Medulla oblongata (tissue), 1 donor: ENCODE results near the gene IFT122.
A peak's percentile ranks its signal among the peaks of the same experiment; 100 is the strongest.
"Not testable (repeated sequence)": the region's sequence is repeated elsewhere in the genome, so short reads cannot be mapped to it uniquely, and the experiment has no call there.

Experiments
- DNase-seq: peaks from one replicate; pipeline ENCODE4 v3.0.0-alpha.2; 2015; ENCODE audit errors: extremely low spot score

Gene IFT122

DNA sequence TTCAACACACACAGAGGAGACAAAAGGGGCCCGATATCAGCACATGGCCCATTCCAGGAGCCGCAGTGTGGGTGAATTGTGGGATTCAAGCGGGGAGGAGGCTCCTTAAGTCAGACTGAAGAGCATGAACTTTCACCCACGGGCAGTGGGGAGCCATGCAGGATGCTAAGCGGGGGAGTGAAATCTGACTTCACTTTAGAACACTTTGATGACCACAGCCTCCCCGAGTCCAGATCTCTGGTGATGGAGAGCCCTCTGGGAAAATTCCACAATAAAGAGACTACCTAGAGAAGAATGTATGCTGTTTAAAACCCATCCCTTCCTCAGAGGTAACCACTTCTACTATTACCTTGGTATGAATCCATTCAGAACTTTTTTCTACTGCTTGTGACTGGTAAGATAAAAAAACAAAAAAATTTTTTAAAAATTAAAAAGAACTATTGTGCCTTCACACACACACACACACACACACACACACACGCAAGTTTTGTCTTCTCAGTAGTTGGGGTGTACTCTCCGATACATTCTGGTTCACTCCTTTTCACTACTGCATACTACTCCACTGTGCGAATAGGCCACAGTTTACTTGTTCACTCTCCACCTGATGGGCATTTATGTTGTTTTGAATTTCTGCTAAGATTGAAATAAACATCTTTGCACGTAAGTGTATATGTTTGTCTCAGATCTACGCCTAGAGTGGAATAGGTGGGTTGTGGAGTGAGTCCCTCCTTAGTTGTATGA lies 100.9 kb downstream of the IFT122 start:
- no peak for DNase-seq

DNA sequence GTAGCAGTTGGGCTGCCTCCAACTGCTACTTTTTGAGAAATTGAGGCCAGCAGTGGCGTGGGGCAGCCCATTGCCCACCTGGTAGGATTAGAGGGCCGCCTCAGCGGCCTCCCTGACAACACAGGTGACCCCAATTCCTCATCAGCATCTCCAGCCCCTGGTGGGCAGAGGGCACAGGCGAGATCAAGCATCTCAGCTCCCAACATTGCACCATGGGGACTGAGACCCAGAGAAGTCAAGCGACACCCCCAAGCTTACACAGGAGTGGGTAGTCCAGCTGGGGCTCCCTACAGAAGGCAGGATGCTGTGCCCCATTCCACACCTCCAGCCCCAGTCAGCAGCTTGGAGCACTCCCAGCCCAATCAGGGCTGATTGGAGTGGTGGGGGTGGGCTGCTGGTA lies 102.7 kb downstream of the IFT122 start:
- no peak for DNase-seq

GRCh38 chr3:129543156-129543790 lies 103.2 kb downstream of the IFT122 start, which contains the start of gene H1-8:
Gene H1-8, plus strand, starts transcription at chr3:129543175. Its CDS starts 44 bp downstream, at chr3:129543219.
- DNase-seq: no peak

DNA sequence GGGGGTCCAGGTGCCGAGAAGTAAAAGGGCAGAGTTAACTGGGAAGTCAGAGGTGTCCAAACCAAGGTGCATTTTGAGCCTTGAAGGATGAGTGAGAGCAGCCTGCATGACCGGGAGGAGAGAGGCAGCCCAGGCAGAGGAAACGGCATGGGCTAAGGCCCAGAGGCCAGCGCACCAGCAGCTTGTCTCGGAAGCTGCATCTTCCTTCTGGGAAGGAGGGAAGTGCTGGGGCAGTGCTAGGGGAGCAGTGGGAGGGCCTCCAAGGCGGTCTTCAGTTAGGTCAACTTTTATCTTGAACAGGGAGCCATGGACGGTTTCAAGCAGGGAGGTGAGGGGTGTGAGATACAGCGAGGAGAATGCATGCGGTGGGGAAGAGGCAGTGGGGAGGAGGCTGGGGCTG lies 104.0 kb downstream of the IFT122 start:
- DNase-seq: no peak

DNA sequence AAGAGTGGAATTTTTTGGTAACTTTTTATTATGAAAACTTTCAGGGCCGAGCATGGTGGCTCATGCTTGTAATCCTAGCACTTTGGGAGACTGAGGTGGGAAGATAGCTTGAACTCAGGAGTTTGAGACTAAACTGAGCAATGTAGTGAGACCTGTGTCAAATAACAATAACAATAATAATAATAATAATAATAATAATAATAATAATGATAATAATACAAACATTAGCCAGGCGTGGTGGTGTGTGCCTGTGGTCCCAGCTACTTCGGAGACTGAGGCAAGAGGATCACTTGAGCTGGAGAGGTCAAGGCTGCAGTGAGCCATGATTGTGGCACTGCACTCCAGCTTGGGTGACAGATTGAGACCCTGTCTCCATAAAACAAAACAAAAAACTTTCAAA lies 105.9 kb downstream of the IFT122 start:
- DNase-seq: not testable (repeated sequence)

- DNase-seq: no peak
Measured at GRCh38 chr3:129547241-129547640, 107.2 kb downstream of the IFT122 start.

GRCh38 chr3:129548104-129548965 lies 108.3 kb downstream of the IFT122 start:
- no peak for DNase-seq

GRCh38 chr3:129549006-129549800 lies 109.2 kb downstream of the IFT122 start:
- no peak for DNase-seq

DNA sequence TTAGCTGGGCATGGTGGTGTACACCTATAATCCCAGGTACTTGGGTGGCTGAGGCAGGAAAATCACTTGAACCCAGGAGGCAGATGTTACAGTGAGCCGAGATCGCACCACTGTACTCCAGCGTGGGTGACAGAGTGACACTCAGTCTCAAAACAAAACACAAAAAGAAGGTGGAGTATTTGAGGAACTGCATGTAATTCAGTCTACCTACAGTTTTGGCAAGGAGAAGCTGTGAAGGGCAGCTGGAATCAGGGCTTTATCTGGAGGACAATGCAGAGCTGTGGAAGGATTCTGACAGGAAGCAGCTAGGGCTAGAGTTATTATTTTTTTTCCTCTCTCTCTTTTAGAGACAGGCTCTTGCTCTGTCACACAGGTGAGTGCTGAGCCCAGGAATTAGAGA lies 109.8 kb downstream of the IFT122 start:
- no peak for DNase-seq

GRCh38 chr3:129552287-129553050 lies 112.4 kb downstream of the IFT122 start:
- DNase-seq: peak; percentile 30

DNA sequence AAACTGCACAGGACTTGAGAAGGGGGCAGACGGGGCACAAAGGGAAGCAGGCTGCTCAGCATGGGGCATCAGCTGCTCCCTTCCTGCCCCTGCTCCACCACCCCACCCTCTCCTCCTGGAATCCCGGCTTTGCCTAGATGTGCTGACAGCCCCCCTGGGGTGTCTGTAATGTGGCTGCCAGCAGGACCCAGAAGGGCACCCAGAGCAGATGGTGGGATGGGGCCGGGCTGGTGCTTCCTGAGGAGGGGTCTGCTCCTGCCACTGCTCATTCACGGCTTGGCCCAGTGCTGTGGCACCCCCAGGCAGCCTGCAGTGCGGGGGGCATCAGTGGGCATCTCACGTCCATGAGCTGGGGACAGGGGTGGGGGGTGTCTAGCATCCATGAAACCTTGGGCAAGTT lies 113.1 kb downstream of the IFT122 start:
- no peak for DNase-seq

DNA sequence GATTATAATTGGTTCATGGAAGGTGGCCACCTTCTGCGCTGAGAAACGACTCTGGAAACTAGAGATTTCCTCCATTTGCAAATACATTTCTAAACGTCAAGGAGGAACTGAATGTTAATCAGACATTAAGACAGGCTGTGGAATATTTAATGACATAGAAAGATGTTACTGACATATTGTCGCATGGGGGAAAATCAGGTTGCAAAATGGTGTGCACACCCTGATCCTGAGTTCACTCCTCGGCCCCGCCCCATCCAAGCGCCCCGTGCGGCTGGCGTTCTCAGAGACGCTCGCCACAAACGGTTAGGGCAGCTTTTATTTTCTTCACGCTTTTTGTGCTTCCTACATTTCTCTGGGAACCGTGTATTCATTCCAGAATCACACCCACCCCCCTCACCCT lies 113.7 kb downstream of the IFT122 start:
- no peak for DNase-seq

DNA sequence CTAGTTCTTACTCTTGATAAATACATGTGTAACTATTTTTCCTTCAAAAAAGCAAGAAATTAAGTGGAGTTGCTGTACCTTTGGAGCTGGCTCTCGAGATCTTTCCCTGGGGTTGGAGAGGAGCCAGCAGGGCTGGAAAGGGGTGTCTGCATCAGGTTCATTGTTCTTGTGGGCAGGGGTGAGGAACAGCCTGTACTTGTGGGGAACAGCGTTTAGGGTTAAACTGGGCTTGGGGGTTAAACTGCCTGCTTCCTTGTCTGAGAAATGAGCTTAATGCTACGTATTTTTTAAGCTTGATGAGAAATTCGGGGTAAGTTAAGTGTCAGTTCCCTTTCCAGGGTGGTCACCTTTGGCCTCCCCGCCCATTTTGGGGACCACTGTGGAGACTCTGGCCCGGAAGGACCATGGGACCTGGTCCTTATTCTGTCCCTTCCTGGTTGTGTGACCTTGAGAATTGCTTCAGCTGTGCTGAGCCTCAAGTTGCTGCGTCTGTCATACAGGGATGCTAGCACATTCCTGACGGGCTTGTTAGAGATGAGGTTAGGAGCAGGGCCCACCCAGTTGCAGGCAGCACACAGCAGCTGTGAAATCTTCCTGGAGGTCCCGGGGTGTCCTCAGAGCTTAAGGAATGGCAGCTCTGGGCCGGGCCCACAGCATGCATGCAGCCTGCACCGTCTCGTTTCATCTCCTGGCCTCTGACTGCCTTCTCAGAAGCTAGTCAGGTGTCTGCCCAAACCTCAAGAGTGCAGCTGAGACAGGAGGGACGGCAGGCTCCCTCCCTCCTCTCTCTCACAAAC lies 114.5 kb downstream of the IFT122 start:
- DNase-seq: no peak

- DNase-seq: no peak
Measured at GRCh38 chr3:129555153-129555550, 115.1 kb downstream of the IFT122 start.

GRCh38 chr3:129555616-129556357 lies 115.8 kb downstream of the IFT122 start:
- DNase-seq: no peak

- DNase-seq: no peak
Measured at GRCh38 chr3:129556358-129556695, 116.3 kb downstream of the IFT122 start.

DNA sequence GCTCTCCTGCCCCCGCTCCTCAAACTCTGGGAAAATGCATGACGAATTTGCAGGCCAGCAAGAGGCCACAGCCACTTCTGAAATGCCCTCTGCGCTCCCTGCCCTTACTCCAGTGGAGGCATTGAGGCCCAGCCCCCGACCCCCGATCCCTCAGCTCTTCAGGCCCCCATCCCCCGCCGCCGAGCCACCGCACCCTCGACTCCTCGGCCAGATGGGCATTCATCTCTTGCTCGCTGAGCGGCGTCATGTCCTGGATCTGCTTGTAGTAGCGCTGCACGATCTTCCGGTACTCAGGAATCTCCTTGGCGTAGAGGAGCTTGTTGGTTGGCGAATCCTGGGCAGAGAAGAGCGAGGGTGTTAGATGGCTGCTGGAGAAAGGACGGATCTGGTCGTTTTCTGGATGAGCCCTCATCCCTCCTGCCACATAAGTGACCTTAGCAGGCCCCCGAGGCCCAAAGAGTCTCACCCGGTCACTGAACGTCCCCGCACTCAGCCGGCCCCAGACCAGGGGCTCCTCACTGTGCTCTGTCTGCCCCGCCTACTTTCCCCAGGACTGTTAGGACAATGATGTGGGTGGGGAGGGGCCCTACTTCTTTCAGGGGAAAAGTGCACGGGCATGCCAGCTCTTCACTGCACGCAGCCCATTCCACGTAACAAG lies 117.0 kb downstream of the IFT122 start:
- DNase-seq: no peak

- DNase-seq: no peak
Measured at GRCh38 chr3:129557548-129557894, 117.5 kb downstream of the IFT122 start.
